K562 (cell line): Measurements from ENCODE around the gene SPRY2.

ENCODE experiments used
- CTCF ChIP-seq, 3 experiments: IDR thresholded peaks in 2 of 3; conservative IDR thresholded peaks in 1 of 3; 2 replicates each; pipeline ENCODE4 v1.5.1; 2011 to 2012; ENCODE audit warnings: low read length in 3 of 3, mild to moderate bottlenecking in 3 of 3, control low read depth in 2 of 3, improper control_type of control experiment in 1 of 3, inconsistent platforms in 1 of 3, low read depth in 1 of 3, mixed read lengths in 1 of 3, moderate library complexity in 1 of 3; ENCODE audit not compliant: insufficient read depth in 2 of 3
- ELF1 ChIP-seq: fragments of 200-800 bp; sonication (Bioruptor generic); IDR thresholded peaks from 2 replicates; pipeline ENCODE4 v1.6.1; 2016; ENCODE audit warnings: missing genetic modification characterization, missing compliant biosample characterization
- ESRRA ChIP-seq: fragments of 450-650 bp; IDR thresholded peaks from 2 replicates; pipeline ENCODE4 v1.6.1; 2014; ENCODE audit warnings: low read depth, mild to moderate bottlenecking, moderate library complexity, borderline replicate concordance
- NCOA4 ChIP-seq: fragments of 450-650 bp; IDR thresholded peaks from 2 replicates; pipeline ENCODE4 v1.6.1; 2018; ENCODE audit warnings: mild to moderate bottlenecking; ENCODE audit not compliant: partially characterized antibody
- NFRKB ChIP-seq: fragments of 450-650 bp; IDR thresholded peaks from 2 replicates; pipeline ENCODE4 v1.6.1; 2016; ENCODE audit warnings: low read depth
- NR2C1 ChIP-seq, 2 experiments: fragments of 450-650 bp; IDR thresholded peaks; 2 replicates each; pipeline ENCODE4 v1.6.1; 2017; ENCODE audit warnings: mild to moderate bottlenecking in 2 of 2, antibody characterized with exemption in 1 of 2, inconsistent platforms in 1 of 2, missing compliant biosample characterization in 1 of 2, missing genetic modification characterization in 1 of 2
- PRPF4 ChIP-seq: fragments of 200-400 bp; formaldehyde crosslinking; IDR thresholded peaks from one replicate; pipeline ENCODE4 v1.6.1; 2017; ENCODE audit warnings: low read length, low read depth, mild to moderate bottlenecking; ENCODE audit not compliant: insufficient read depth, poor library complexity, severe bottlenecking
- ZBTB11 ChIP-seq, 3 experiments: fragments of 200-800 bp in 1 of 3; fragments of 250-450 bp in 1 of 3; fragments of 450-650 bp in 1 of 3; sonication (Bioruptor Pico) in 1 of 3; sonication (Bioruptor generic) in 1 of 3; formaldehyde crosslinking in 1 of 3; IDR thresholded peaks; 2 replicates each; pipeline versions ENCODE4 v1.6.1 to v1.8.0; 2016 to 2022; ENCODE audit warnings: mild to moderate bottlenecking in 2 of 3, missing genetic modification characterization in 2 of 3, missing compliant biosample characterization in 1 of 3, moderate library complexity in 1 of 3
- ZNF609 ChIP-seq: sonication (generic); formaldehyde crosslinking; IDR thresholded peaks from 2 replicates; pipeline ENCODE4 v1.8.1; 2023; ENCODE audit warnings: missing genetic modification reagents, mild to moderate bottlenecking, borderline replicate concordance

DNA sequence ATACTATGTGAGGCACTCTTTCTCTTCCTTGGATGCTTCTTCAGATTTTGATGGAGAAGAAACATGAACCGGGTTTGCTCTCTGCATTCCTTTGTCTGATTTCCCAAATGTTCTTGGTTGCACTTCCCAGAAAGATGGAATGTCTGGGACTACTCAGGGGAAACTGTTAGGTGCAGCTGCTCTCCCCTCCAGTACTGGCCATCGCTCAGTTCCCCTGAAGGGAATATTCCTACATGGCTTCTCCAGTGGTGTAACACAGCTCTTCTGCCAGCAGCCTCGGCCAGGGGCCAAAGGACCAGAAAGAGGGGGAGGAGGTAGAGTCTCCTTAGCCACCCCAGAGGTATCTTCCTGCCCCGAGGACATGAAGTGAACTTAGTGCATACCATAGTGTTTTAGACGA is 33.5 kb upstream of the SPRY2 start:
- TF ChIP-seq PRPF4 (no peak), NR2C1 (IDR thresholded peaks at IDR 0.05) (no peak), NR2C1 (tag; IDR thresholded peaks at IDR 0.05) (no peak), CTCF (IDR thresholded peaks at IDR 0.05 in 2 of 3, conservative IDR thresholded peaks at IDR 0.05 in 1 of 3; ENCODE audit: insufficient read depth in 2 of 3, low read depth in 1 of 3, low read length in 3 of 3) (no peak), ESRRA (no peak), NFRKB (no peak), ELF1 (tag) (no peak), ZBTB11 (CRISPR knock-in tag; IDR thresholded peaks at IDR 0.05) (no peak), NCOA4 (no peak), ZNF609 (CRISPR knock-in tag) (no peak)
